Measurements from ENCODE around the gene PSMC2.

Gene PSMC2

GRCh38 chr7:103373866-103374643 is 26.6 kb downstream of the PSMC2 start:
- no peak for TF ChIP-seq CTCF (IDR thresholded peaks at IDR 0.05; ENCODE audit: borderline replicate concordance, insufficient read depth, low read depth, low read length)
- H3K4me3 ChIP-seq (ENCODE audit: low read depth, low read length) = no peak overlapping the region

GRCh38 chr7:103379270-103379975 is 32.0 kb downstream of the PSMC2 start:
- no peak for TF ChIP-seq CTCF (IDR thresholded peaks at IDR 0.05; ENCODE audit: borderline replicate concordance, insufficient read depth, low read depth, low read length)

GRCh38 chr7:103380395-103381191 is 33.1 kb downstream of the PSMC2 start:
- no peak overlapping the region for H3K4me3 ChIP-seq (ENCODE audit: low read depth, low read length)
- no peak for TF ChIP-seq CTCF (IDR thresholded peaks at IDR 0.05; ENCODE audit: borderline replicate concordance, insufficient read depth, low read depth, low read length)

More at GRCh38 chr7:103379270-103379975, 32.0 kb downstream of the PSMC2 start:
- no peak overlapping the region for H3K4me3 ChIP-seq (ENCODE audit: low read depth, low read length)

GRCh38 chr7:103381280-103382031 is 34.0 kb downstream of the PSMC2 start:
- TF ChIP-seq CTCF (IDR thresholded peaks at IDR 0.05; ENCODE audit: borderline replicate concordance, insufficient read depth, low read depth, low read length) = no peak
- H3K4me3 ChIP-seq (ENCODE audit: low read depth, low read length) = no peak overlapping the region

- TF ChIP-seq CTCF (IDR thresholded peaks at IDR 0.05; ENCODE audit: borderline replicate concordance, insufficient read depth, low read depth, low read length) = no peak
These were observed 34.6 kb downstream of the PSMC2 start for GRCh38 chr7:103382032-103382402.

GRCh38 chr7:103387242-103387641 is 39.8 kb downstream of the PSMC2 start:
- TF ChIP-seq CTCF (IDR thresholded peaks at IDR 0.05; ENCODE audit: borderline replicate concordance, insufficient read depth, low read depth, low read length) = no peak
- H3K4me3 ChIP-seq (ENCODE audit: low read depth, low read length) = no peak overlapping the region

More at GRCh38 chr7:103382032-103382402, 34.6 kb downstream of the PSMC2 start:
- no peak overlapping the region for H3K4me3 ChIP-seq (ENCODE audit: low read depth, low read length)
